IMR-90 (cell line): ENCODE results near the gene ENPP6. TPM values are rescaled to one million over a fixed set of nuclear protein-coding genes. Genes with fewer than 3 reads are reported as not detected.

Experiments used
- ATAC-seq: fragments of 200-7000 bp; cut with Tn5 transposase; 2 replicates; pipeline ENCODE4 v1.9.1; 2020; ENCODE audit warnings: low read depth, mild to moderate bottlenecking, moderate library complexity
- BruUV-seq: library from RNA; stranded (reverse); fragments of 400-500 nt; replicated peaks from 2 replicates; lab custom pipeline; 2021; lab: Mats Ljungman, UMichigan
- CTCF ChIA-PET: fragments of 300-600 bp; formaldehyde crosslinking; extraction: SDS; loops from one replicate; lab custom pipeline; 2021; ENCODE audit warnings: antibody characterized with exemption; lab: Yijun Ruan, JAX
- POLR2A ChIA-PET: fragments of 300-600 bp; sonication (Branson Sonifier 250); formaldehyde crosslinking; loops from one replicate; lab custom pipeline; 2022; ENCODE audit warnings: antibody characterized with exemption; ENCODE audit not compliant: unreplicated experiment; lab: Charles Lee
- DNase-seq: peaks from one replicate; pipeline ENCODE4 v3.0.0; 2013
- H2AFZ ChIP-seq: replicated peaks from 2 replicates; pipeline ENCODE3; 2013; ENCODE audit warnings: low read length, mild to moderate bottlenecking; ENCODE audit not compliant: poor library complexity
- H2AK5ac ChIP-seq: 2 replicates; pipeline ENCODE4 v1.6.1; 2013; ENCODE audit warnings: low read depth, low read length, inconsistent platforms
- H2AK9ac ChIP-seq: replicated peaks from 2 replicates; pipeline ENCODE3; 2013; ENCODE audit warnings: mild to moderate bottlenecking, low read depth, low read length, moderate library complexity; ENCODE audit not compliant: poor library complexity
- H2BK120ac ChIP-seq: 2 replicates; pipeline ENCODE4 v1.6.1; 2013; ENCODE audit warnings: low read depth, low read length, inconsistent platforms
- H2BK15ac ChIP-seq: 3 replicates; pipeline ENCODE4 v1.6.1; 2013; ENCODE audit warnings: low read depth, low read length, inconsistent platforms
- H2BK20ac ChIP-seq: 2 replicates; pipeline ENCODE4 v1.6.1; 2013; ENCODE audit warnings: low read depth, mild to moderate bottlenecking, inconsistent platforms, low read length, moderate library complexity
- H2BK5ac ChIP-seq: 2 replicates; pipeline ENCODE4 v1.6.1; 2013; ENCODE audit warnings: mild to moderate bottlenecking, low read depth, low read length, inconsistent platforms; ENCODE audit not compliant: poor library complexity, severe bottlenecking
- H3K14ac ChIP-seq: replicated peaks from 2 replicates; pipeline ENCODE4 v1.6.1; 2013; ENCODE audit warnings: low read depth, low read length, inconsistent platforms
- H3K18ac ChIP-seq: 2 replicates; pipeline ENCODE4 v1.6.1; 2013; ENCODE audit warnings: low read depth, low read length, control low read depth
- H3K23ac ChIP-seq: 2 replicates; pipeline ENCODE4 v1.6.1; 2013; ENCODE audit warnings: low read depth, low read length, inconsistent platforms
- H3K27ac ChIP-seq: 2 replicates; pipeline ENCODE4 v1.5.1; 2013; ENCODE audit warnings: mild to moderate bottlenecking, control low read depth, low read length; ENCODE audit not compliant: insufficient read depth
- H3K27me3 ChIP-seq: 2 replicates; pipeline ENCODE4 v1.6.1; 2013; ENCODE audit warnings: low read length; ENCODE audit not compliant: control insufficient read depth, insufficient read depth
- H3K36me3 ChIP-seq: 2 replicates; pipeline ENCODE4 v1.6.1; 2013; ENCODE audit warnings: low read length, mixed read lengths; ENCODE audit not compliant: control insufficient read depth, insufficient read depth
- H3K4ac ChIP-seq: 2 replicates; pipeline ENCODE4 v1.6.1; 2013; ENCODE audit warnings: low read depth, low read length, inconsistent platforms
- H3K4me1 ChIP-seq: 2 replicates; pipeline ENCODE4 v1.6.1; 2013; ENCODE audit warnings: low read length, mixed read lengths; ENCODE audit not compliant: control insufficient read depth, insufficient read depth
- H3K4me2 ChIP-seq: 2 replicates; pipeline ENCODE4 v1.6.1; 2013; ENCODE audit warnings: low read depth, mild to moderate bottlenecking, control low read depth, low read length, moderate library complexity
- H3K4me3 ChIP-seq: 2 replicates; pipeline ENCODE4 v1.5.1; 2013; ENCODE audit warnings: low read depth, mild to moderate bottlenecking, control low read depth, low read length, moderate library complexity; ENCODE audit not compliant: insufficient read depth
- H3K56ac ChIP-seq: 2 replicates; pipeline ENCODE4 v1.6.1; 2013; ENCODE audit warnings: low read length, inconsistent platforms; ENCODE audit not compliant: insufficient read depth; ENCODE audit errors: extremely low read depth
- H3K79me1 ChIP-seq, 2 experiments: 2 replicates each; pipeline ENCODE4 v1.6.1; 2013; ENCODE audit warnings: low read length in 2 of 2, inconsistent platforms in 1 of 2, low read depth in 1 of 2
- H3K9ac ChIP-seq: 2 replicates; pipeline ENCODE4 v1.6.1; 2013; ENCODE audit warnings: low read depth, low read length, control low read depth
- H3K9me1 ChIP-seq: 2 replicates; pipeline ENCODE4 v1.6.1; 2013; ENCODE audit warnings: low read length, inconsistent platforms; ENCODE audit not compliant: insufficient read depth
- H3K9me3 ChIP-seq: 2 replicates; pipeline ENCODE4 v1.6.1; 2013; ENCODE audit warnings: low read length; ENCODE audit not compliant: control insufficient read depth, insufficient read depth
- H4K20me1 ChIP-seq: 2 replicates; pipeline ENCODE4 v1.6.1; 2013; ENCODE audit warnings: low read length, inconsistent platforms; ENCODE audit not compliant: insufficient read depth
- H4K5ac ChIP-seq: 2 replicates; pipeline ENCODE4 v1.6.1; 2013; ENCODE audit warnings: mild to moderate bottlenecking, low read depth, low read length, control low read depth
- H4K8ac ChIP-seq, 2 experiments: 2 replicates each; pipeline ENCODE4 v1.6.1; 2013; ENCODE audit warnings: low read depth in 2 of 2, low read length in 2 of 2, control low read depth in 1 of 2, inconsistent platforms in 1 of 2
- H4K91ac ChIP-seq: 2 replicates; pipeline ENCODE4 v1.6.1; 2013; ENCODE audit warnings: low read depth, low read length, inconsistent platforms; ENCODE audit not compliant: insufficient read depth
- BHLHE40 ChIP-seq: fragments of 150-350 bp; IDR thresholded peaks from 2 replicates; pipeline ENCODE4 v1.6.1; 2016; ENCODE audit warnings: mild to moderate bottlenecking, low read depth, low read length
- CEBPB ChIP-seq: IDR thresholded peaks from 2 replicates; pipeline ENCODE4 v1.6.1; 2012; ENCODE audit warnings: low read depth, low read length, improper control_type of control experiment
- CHD1 ChIP-seq: IDR thresholded peaks from 2 replicates; pipeline ENCODE4 v1.6.1; 2012; ENCODE audit warnings: low read depth, low read length, improper control_type of control experiment
- FOS ChIP-seq: fragments of 150-350 bp; IDR thresholded peaks from 2 replicates; pipeline ENCODE4 v1.6.1; 2016; ENCODE audit warnings: low read depth, low read length
- RAD21 ChIP-seq: IDR thresholded peaks from 2 replicates; pipeline ENCODE4 v1.6.1; 2012; ENCODE audit warnings: low read length, improper control_type of control experiment
- RCOR1 ChIP-seq: IDR thresholded peaks from 2 replicates; pipeline ENCODE4 v1.6.1; 2012; ENCODE audit warnings: mild to moderate bottlenecking, low read length, improper control_type of control experiment; ENCODE audit not compliant: insufficient replicate concordance
- WGBS, 2 experiments: methylation state at CpG; one replicate each; pipeline versions ENCODE4 v1.1.5 to v1.1.7; 2013; ENCODE audit warnings: missing lambda C conversion rate in 2 of 2; ENCODE audit not compliant: insufficient read length in 1 of 2; ENCODE audit errors: extremely low coverage in 2 of 2; 5-methylcytosine and 5-hydroxymethylcytosine counted together
- dilution Hi-C: fragments of 300-500 bp; cut with HindIII; formaldehyde crosslinking; loops from one replicate; pipeline ENCODE4 v1.14.3; 2018; ENCODE audit warnings: low sequenced_read_pairs; ENCODE audit not compliant: unreplicated experiment
- in situ Hi-C: fragments of 300-500 bp; cut with MboI; formaldehyde crosslinking; loops from 3 replicates; pipeline ENCODE4 v1.14.3; 2019; ENCODE audit warnings: low sequenced_read_pairs, inconsistent platforms, mixed read lengths
- intact Hi-C: fragments of 100-400 bp; cut with micrococcal nuclease; formaldehyde crosslinking; loops from 2 replicates; pipeline ENCODE4 v1.10.0; 2022
- polyA plus RNA-seq, 3 experiments: library from polyadenylated mRNA; depleted of rRNA; stranded (reverse); fragments of >200 nt; gene quantifications; 2 replicates each; pipeline ENCODE4 v1.2.3, GENCODE V29; 2012; ENCODE audit warnings: low replicate concordance in 1 of 3
- total RNA-seq: library from RNA; depleted of rRNA; stranded (reverse); fragments of >200 nt; gene quantifications from 2 replicates; pipeline ENCODE4 v1.2.3, GENCODE V29; 2012

ENPP6 gene
- total and polyA plus RNA-seq, 2 of the 4 experiments (the other 2 are of a cell fraction), result not detected

DNA sequence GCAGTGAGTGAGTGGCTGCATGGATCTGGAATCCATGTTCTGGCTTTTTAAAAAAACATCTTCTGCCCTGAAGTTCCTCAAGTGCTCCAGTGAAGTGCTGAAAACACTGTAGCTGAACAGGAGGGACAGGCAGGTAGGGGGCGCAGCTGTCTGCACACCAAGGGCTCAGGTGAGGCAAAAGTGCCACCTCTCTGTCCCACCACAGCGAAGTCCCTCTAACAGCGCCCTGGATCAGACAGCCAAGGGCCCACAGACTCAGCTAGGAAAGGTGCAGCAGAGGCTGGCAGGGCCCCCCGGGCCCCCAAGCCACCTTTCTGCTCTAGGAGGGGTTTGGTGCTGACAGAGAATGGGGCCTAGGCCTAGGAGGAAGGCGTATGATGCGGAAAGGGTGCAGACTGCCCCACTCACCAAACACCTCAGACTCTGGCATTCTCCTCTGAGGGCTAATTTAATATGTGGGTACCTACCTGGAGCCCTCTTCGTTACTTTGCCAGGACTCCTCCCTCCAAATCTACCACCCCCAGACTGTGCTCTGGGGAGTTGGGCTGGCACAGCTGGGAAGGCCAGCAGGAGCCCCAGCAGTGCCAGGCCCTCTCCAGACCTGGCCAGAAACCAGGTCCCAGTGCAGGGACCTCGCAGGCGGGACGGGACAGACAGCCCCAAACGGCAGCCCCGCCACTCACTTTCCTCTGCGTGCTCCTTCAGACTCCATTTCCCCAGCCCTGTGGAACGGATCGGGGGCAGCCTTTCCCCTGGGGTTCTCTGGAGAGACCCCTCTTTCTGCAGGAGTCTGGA, 73.7 kb downstream of the ENPP6 start:
- H2AK5ac ChIP-seq, result no peak overlapping the region
- H3K36me3 ChIP-seq, result no peaks in the 10 kb centered on the region
- TF ChIP-seq BHLHE40 (no peak), RCOR1 (no peak), CEBPB (no peak), FOS (no peak), CHD1 (no peak), RAD21 (no peak)
- DNase-seq (no peak), ATAC-seq (no peak)
- no peaks in the 10 kb centered on the region for H3K4me1 ChIP-seq
- dilution Hi-C loops (no loop called here), in situ Hi-C loops (no loop called here), intact Hi-C loops (no loop called here)
- ChIA-PET CTCF (no interaction called here), POLR2A (no interaction called here)
- peaks cover 4% of the 10 kb centered on the region; the same call in 1 of the 2 replicates for H3K9me3 ChIP-seq
- no TSS peak for BruUV-seq
- no peaks in the 10 kb centered on the region for H4K20me1 ChIP-seq
- WGBS, 2 experiments, result no CpG with 5 or more reads among the region's 15 CpGs
- no peak overlapping the region for H3K4me3 ChIP-seq
- H3K4ac ChIP-seq, result no peak overlapping the region
- no peak overlapping the region for H4K91ac ChIP-seq
- H3K18ac ChIP-seq, result no peak overlapping the region
- no peak overlapping the region for H2BK20ac ChIP-seq
- H2BK5ac ChIP-seq, result no peak overlapping the region
- no peak overlapping the region for H4K8ac ChIP-seq
- no peak overlapping the region for H3K27ac ChIP-seq
- H3K9me1 ChIP-seq, result no peaks in the 10 kb centered on the region
- H3K79me1 ChIP-seq, result no peaks in the 10 kb centered on the region
- H4K5ac ChIP-seq, result no peak overlapping the region
- no peak overlapping the region for H2BK120ac ChIP-seq
- H3K4me2 ChIP-seq, result no peak overlapping the region
- no peak overlapping the region for H2AFZ ChIP-seq
- no peak overlapping the region for H2AK9ac ChIP-seq
- H3K27me3 ChIP-seq, result peaks cover 3% of the 10 kb centered on the region; the same call in 1 of the 2 replicates
- no peak overlapping the region for H3K14ac ChIP-seq
- no peak overlapping the region for H2BK15ac ChIP-seq
- no peak overlapping the region for H3K23ac ChIP-seq
- H3K56ac ChIP-seq, result no peak overlapping the region
- H3K9ac ChIP-seq, result no peak overlapping the region
